H9 (cell line): ENCODE data around the gene ANKRD35. TPM values are rescaled to one million over a fixed set of nuclear protein-coding genes. Genes with fewer than 3 reads are reported as not detected.

Experiments
- DNase-seq: peaks from one replicate; pipeline ENCODE4 v3.0.0-alpha.2; 2017
- H2AFZ ChIP-seq: one replicate; pipeline ENCODE4 v1.6.1; 2013; ENCODE audit warnings: mild to moderate bottlenecking, low read length, control low read depth, moderate library complexity
- H2AK5ac ChIP-seq: 2 replicates; pipeline ENCODE4 v1.6.1; 2013; ENCODE audit warnings: low read length, control low read depth, mixed read lengths; ENCODE audit not compliant: insufficient read length
- H2BK120ac ChIP-seq: one replicate; pipeline ENCODE4 v1.6.1; 2013; ENCODE audit warnings: low read depth, mild to moderate bottlenecking, low read length, control low read depth, inconsistent platforms; ENCODE audit not compliant: poor library complexity, severe bottlenecking
- H2BK12ac ChIP-seq: 2 replicates; pipeline ENCODE4 v1.6.1; 2013; ENCODE audit warnings: low read length, control low read depth, mixed read lengths, low read depth; ENCODE audit not compliant: insufficient read length
- H2BK15ac ChIP-seq: 2 replicates; pipeline ENCODE4 v1.6.1; 2013; ENCODE audit warnings: low read depth, low read length, control low read depth
- H2BK20ac ChIP-seq: one replicate; pipeline ENCODE4 v1.6.1; 2013; ENCODE audit warnings: low read depth, mild to moderate bottlenecking, low read length, control low read depth, inconsistent platforms; ENCODE audit not compliant: poor library complexity, severe bottlenecking
- H2BK5ac ChIP-seq: 2 replicates; pipeline ENCODE4 v1.6.1; 2013; ENCODE audit warnings: low read length, control low read depth, mixed read lengths; ENCODE audit not compliant: insufficient read length
- H3K14ac ChIP-seq: 2 replicates; pipeline ENCODE4 v1.6.1; 2013; ENCODE audit warnings: low read length, control low read depth; ENCODE audit not compliant: insufficient read depth
- H3K18ac ChIP-seq: 2 replicates; pipeline ENCODE4 v1.6.1; 2013; ENCODE audit warnings: low read depth, mild to moderate bottlenecking, mixed read lengths, low read length, control low read depth; ENCODE audit not compliant: insufficient read length
- H3K23ac ChIP-seq: 2 replicates; pipeline ENCODE4 v1.6.1; 2013; ENCODE audit warnings: low read length, control low read depth, mixed read lengths, low read depth; ENCODE audit not compliant: insufficient read length
- H3K23me2 ChIP-seq: 2 replicates; pipeline ENCODE4 v1.6.1; 2013; ENCODE audit warnings: low read depth, mild to moderate bottlenecking, mixed read lengths, low read length, control low read depth; ENCODE audit not compliant: insufficient read length, poor library complexity, severe bottlenecking
- H3K27ac ChIP-seq: 2 replicates; pipeline ENCODE4 v1.5.1; 2013; ENCODE audit warnings: low read length, control low read depth, mixed read lengths, low read depth; ENCODE audit not compliant: insufficient read length
- H3K27me3 ChIP-seq: 2 replicates; pipeline ENCODE4 v1.6.1; 2013; ENCODE audit warnings: low read length, control low read depth, inconsistent platforms; ENCODE audit not compliant: insufficient read depth
- H3K4ac ChIP-seq: 2 replicates; pipeline ENCODE4 v1.6.1; 2013; ENCODE audit warnings: low read depth, mild to moderate bottlenecking, control low read depth, inconsistent platforms, low read length, moderate library complexity
- H3K4me1 ChIP-seq: 2 replicates; pipeline ENCODE4 v1.6.1; 2013; ENCODE audit warnings: low read length, control low read depth, inconsistent platforms; ENCODE audit not compliant: insufficient read depth
- H3K4me2 ChIP-seq: 2 replicates; pipeline ENCODE4 v1.6.1; 2013; ENCODE audit warnings: low read length, control low read depth, mixed read lengths; ENCODE audit not compliant: insufficient read length, insufficient read depth
- H3K56ac ChIP-seq: 2 replicates; pipeline ENCODE4 v1.6.1; 2013; ENCODE audit warnings: low read depth, mild to moderate bottlenecking, mixed read lengths, low read length, control low read depth; ENCODE audit not compliant: insufficient read length
- H3K79me1 ChIP-seq: 2 replicates; pipeline ENCODE4 v1.6.1; 2013; ENCODE audit warnings: low read depth, mild to moderate bottlenecking, moderate library complexity, low read length, control low read depth, inconsistent platforms; ENCODE audit not compliant: insufficient read depth, poor library complexity, severe bottlenecking
- H3K79me2 ChIP-seq: 2 replicates; pipeline ENCODE4 v1.6.1; 2013; ENCODE audit warnings: low read length, control low read depth, inconsistent platforms; ENCODE audit not compliant: insufficient read depth
- H3K9ac ChIP-seq: 2 replicates; pipeline ENCODE4 v1.6.1; 2013; ENCODE audit warnings: low read length, control low read depth, mixed read lengths; ENCODE audit not compliant: insufficient read length; ENCODE audit errors: extremely low read depth
- H3K9me3 ChIP-seq: one replicate; pipeline ENCODE4 v1.6.1; 2013; ENCODE audit warnings: low read depth, low read length, inconsistent platforms; ENCODE audit not compliant: control insufficient read depth
- H3T11ph ChIP-seq: one replicate; pipeline ENCODE4 v1.6.1; 2013; ENCODE audit warnings: mild to moderate bottlenecking, low read length, control low read depth, inconsistent platforms
- H4K20me1 ChIP-seq: one replicate; pipeline ENCODE4 v1.6.1; 2013; ENCODE audit not compliant: control insufficient read depth, insufficient read length, insufficient read depth
- H4K5ac ChIP-seq: 2 replicates; pipeline ENCODE4 v1.6.1; 2013; ENCODE audit warnings: low read depth, mild to moderate bottlenecking, mixed read lengths, low read length, control low read depth; ENCODE audit not compliant: insufficient read length
- H4K8ac ChIP-seq: replicated peaks from 2 replicates; pipeline ENCODE4 v1.6.1; 2013; ENCODE audit warnings: low read length, control low read depth, mixed read lengths, low read depth; ENCODE audit not compliant: insufficient read length
- H4K91ac ChIP-seq: 2 replicates; pipeline ENCODE4 v1.6.1; 2013; ENCODE audit warnings: low read depth, mild to moderate bottlenecking, moderate library complexity, mixed read lengths, low read length, control low read depth; ENCODE audit not compliant: insufficient read length
- H3K27ac Mint-ChIP-seq, 3 experiments: 2 replicates in 2 of 3; 3 replicates in 1 of 3; pipeline ENCODE4 v1.8.0; 2020 to 2021; ENCODE audit warnings: mixed read lengths in 3 of 3, mild to moderate bottlenecking in 1 of 3, moderate library complexity in 1 of 3
- H3K27me3 Mint-ChIP-seq: 2 replicates; pipeline ENCODE4 v1.8.0; 2021; ENCODE audit warnings: low read depth, mild to moderate bottlenecking, moderate library complexity, mixed read lengths
- H3K36me3 Mint-ChIP-seq, 3 experiments: 2 replicates in 2 of 3; 3 replicates in 1 of 3; pipeline ENCODE4 v1.8.0; 2020 to 2021; ENCODE audit warnings: low read depth in 3 of 3, mixed read lengths in 3 of 3; ENCODE audit not compliant: insufficient read depth in 1 of 3
- H3K4me1 Mint-ChIP-seq, 2 experiments: 2 replicates each; pipeline ENCODE4 v1.8.0; 2020; ENCODE audit warnings: mixed read lengths in 2 of 2
- H3K4me3 Mint-ChIP-seq, 2 experiments: 2 replicates in 1 of 2; 3 replicates in 1 of 2; pipeline ENCODE4 v1.8.0; 2020 to 2021; ENCODE audit warnings: mild to moderate bottlenecking in 2 of 2, mixed read lengths in 2 of 2, moderate library complexity in 1 of 2
- H3K9me3 Mint-ChIP-seq, 2 experiments: 2 replicates in 1 of 2; 3 replicates in 1 of 2; pipeline ENCODE4 v1.8.0; 2020; ENCODE audit warnings: mild to moderate bottlenecking in 2 of 2, mixed read lengths in 2 of 2, moderate library complexity in 1 of 2
- WGBS: extraction: QIAGEN DNeasy Blood & Tissue Kit; methylation state at CpG from one replicate; pipeline ENCODE4 v1.1.7; 2013; ENCODE audit warnings: missing lambda C conversion rate, low lambda C conversion rate, mixed read lengths; ENCODE audit not compliant: insufficient read length; ENCODE audit errors: extremely low coverage; 5-methylcytosine and 5-hydroxymethylcytosine counted together
- total RNA-seq: library from RNA; stranded (reverse); gene quantifications from 2 replicates; pipeline ENCODE4 v1.2.1, GENCODE V29; 2021
- TF ChIP-seq, protein P1 (sequence below): fragments of 200-600 bp; sonication (generic); conservative IDR thresholded peaks from 3 replicates; pipeline ENCODE4 v1.8.0; 2021; ENCODE audit warnings: antibody characterized with exemption, mild to moderate bottlenecking

Gene ANKRD35
- total RNA-seq, 1 experiment from 2014 or later = 0.28 TPM

DNA sequence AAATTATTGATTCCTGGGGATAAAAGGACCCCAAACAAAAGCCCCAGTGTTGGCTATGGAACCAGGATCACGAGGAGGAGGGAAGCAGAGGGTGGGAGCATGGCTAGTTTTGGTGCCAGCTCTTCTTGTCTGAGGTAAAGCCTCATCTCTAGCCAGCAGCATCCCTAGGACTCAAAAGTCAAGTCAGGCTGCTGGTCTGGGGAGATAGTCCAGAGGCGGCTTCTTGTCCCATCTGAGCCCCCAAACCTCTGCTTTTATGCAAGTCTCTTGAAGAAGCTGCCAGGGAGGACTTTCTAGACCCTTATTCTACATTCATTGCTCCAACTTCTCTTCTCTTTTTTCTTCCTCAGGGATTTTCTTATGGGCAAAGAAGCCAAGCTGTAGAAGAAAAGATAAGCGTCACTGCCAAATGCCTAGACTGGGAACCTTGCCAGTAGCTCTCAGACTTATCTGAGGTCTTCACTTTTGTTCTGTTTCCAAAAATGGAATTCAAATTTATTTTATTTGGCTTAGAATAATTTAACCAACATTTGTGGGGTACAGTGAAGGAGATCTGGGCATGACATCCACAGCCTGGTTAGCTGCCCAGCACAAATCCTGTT lies 6.9 kb upstream of the ANKRD35 start:
- H3K4me3 Mint-ChIP-seq = peak overlapping the region; percentile 39 to 73
- WGBS = no CpG with 5 or more reads among the region's 3 CpGs

More for the DNA sequence above, 6.9 kb upstream of the ANKRD35 start:
- no peaks in the 10 kb centered on the region for H3K79me2 ChIP-seq
- Mint-ChIP-seq H3K9me3 (no peaks in the 10 kb centered on the region), H3K4me1 (peaks cover 10 to 14% of the 10 kb centered on the region in 2 experiments), H3K27me3 (peaks cover 18% of the 10 kb centered on the region), H3K27ac (peak overlapping the region; percentile 33 to 95 (median 46); a peak in 3 of 7 replicates), H3K36me3 (no peaks in the 10 kb centered on the region)
- peaks cover 4% of the 10 kb centered on the region for H3K23me2 ChIP-seq
- no peak overlapping the region for H3T11ph ChIP-seq
- DNase-seq = no peak
- H3K14ac ChIP-seq = no peak overlapping the region
- no peak overlapping the region for H3K9ac ChIP-seq
- no peak overlapping the region for H2BK120ac ChIP-seq
- H4K91ac ChIP-seq = no peak overlapping the region
- H2BK5ac ChIP-seq = no peak overlapping the region
- H3K27ac ChIP-seq = no peak overlapping the region
- no peak overlapping the region for H3K4ac ChIP-seq
- no peaks in the 10 kb centered on the region for H3K27me3 ChIP-seq
- no peaks in the 10 kb centered on the region for H3K79me1 ChIP-seq
- no peak overlapping the region for H2BK12ac ChIP-seq
- H4K20me1 ChIP-seq = no peaks in the 10 kb centered on the region
- H2BK20ac ChIP-seq = no peak overlapping the region
- no peaks in the 10 kb centered on the region for H3K9me3 ChIP-seq
- no peak overlapping the region for H3K18ac ChIP-seq
- peak overlapping the region; percentile 95 for H2AFZ ChIP-seq
- H3K4me1 ChIP-seq = no peaks in the 10 kb centered on the region
- H3K4me2 ChIP-seq = peak overlapping the region; percentile 41
- no peak overlapping the region for H2BK15ac ChIP-seq
- no peak overlapping the region for H4K5ac ChIP-seq
- no peak overlapping the region for H4K8ac ChIP-seq
- no peak overlapping the region for H3K56ac ChIP-seq
- H3K23ac ChIP-seq = no peak overlapping the region
- no peak overlapping the region for H2AK5ac ChIP-seq
- TF ChIP-seq, protein P1, sequence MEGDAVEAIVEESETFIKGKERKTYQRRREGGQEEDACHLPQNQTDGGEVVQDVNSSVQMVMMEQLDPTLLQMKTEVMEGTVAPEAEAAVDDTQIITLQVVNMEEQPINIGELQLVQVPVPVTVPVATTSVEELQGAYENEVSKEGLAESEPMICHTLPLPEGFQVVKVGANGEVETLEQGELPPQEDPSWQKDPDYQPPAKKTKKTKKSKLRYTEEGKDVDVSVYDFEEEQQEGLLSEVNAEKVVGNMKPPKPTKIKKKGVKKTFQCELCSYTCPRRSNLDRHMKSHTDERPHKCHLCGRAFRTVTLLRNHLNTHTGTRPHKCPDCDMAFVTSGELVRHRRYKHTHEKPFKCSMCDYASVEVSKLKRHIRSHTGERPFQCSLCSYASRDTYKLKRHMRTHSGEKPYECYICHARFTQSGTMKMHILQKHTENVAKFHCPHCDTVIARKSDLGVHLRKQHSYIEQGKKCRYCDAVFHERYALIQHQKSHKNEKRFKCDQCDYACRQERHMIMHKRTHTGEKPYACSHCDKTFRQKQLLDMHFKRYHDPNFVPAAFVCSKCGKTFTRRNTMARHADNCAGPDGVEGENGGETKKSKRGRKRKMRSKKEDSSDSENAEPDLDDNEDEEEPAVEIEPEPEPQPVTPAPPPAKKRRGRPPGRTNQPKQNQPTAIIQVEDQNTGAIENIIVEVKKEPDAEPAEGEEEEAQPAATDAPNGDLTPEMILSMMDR = no peak
